GM21526 (cell line): ENCODE measurements around the gene RBM12.

Experiments used
- ATAC-seq: cut with Tn5 transposase; IDR thresholded peaks from one replicate; pipeline ENCODE4 v1.9.1; 2021; ENCODE audit warnings: moderate library complexity; ENCODE audit not compliant: unreplicated experiment, low FRiP score

RBM12 gene

GRCh38 chr20:35625584-35626385 lies 38.9 kb downstream of the RBM12 start:
- no peak for ATAC-seq

GRCh38 chr20:35621560-35621946 lies 43.1 kb downstream of the RBM12 start:
- no peak for ATAC-seq

- no peak for ATAC-seq
Observed at GRCh38 chr20:35620818-35621559, 43.7 kb downstream of the RBM12 start.

- ATAC-seq: no peak
Observed at GRCh38 chr20:35619196-35620095, 45.3 kb downstream of the RBM12 start.

GRCh38 chr20:35618263-35619131 lies 46.2 kb downstream of the RBM12 start:
- ATAC-seq: no peak

- ATAC-seq: no peak
Observed at GRCh38 chr20:35617397-35618262, 47.1 kb downstream of the RBM12 start.

GRCh38 chr20:35616465-35617396 lies 48.0 kb downstream of the RBM12 start:
- no peak for ATAC-seq

GRCh38 chr20:35615667-35616464 lies 48.8 kb downstream of the RBM12 start, which contains the start of gene SPAG4:
Gene SPAG4, plus strand, starts transcription at chr20:35615829. Its CDS starts 175 bp downstream, at chr20:35616004.
- peak; percentile 67 for ATAC-seq

GRCh38 chr20:35611482-35611881 lies 53.2 kb downstream of the RBM12 start:
- ATAC-seq: no peak

- ATAC-seq: no peak
Observed at GRCh38 chr20:35610833-35611427, 53.8 kb downstream of the RBM12 start.

GRCh38 chr20:35607003-35607735 lies 57.5 kb downstream of the RBM12 start:
- ATAC-seq: no peak

GRCh38 chr20:35606127-35606526 lies 58.6 kb downstream of the RBM12 start:
- no peak for ATAC-seq

GRCh38 chr20:35604449-35604747 lies 60.3 kb downstream of the RBM12 start:
- ATAC-seq: no peak

GRCh38 chr20:35603695-35604448 lies 60.8 kb downstream of the RBM12 start:
- ATAC-seq: no peak

GRCh38 chr20:35602851-35603495 lies 61.7 kb downstream of the RBM12 start:
- ATAC-seq: no peak
